Measurements from ENCODE around the gene YY1AP1.
"Not testable (repeated sequence)": the region's sequence is repeated elsewhere in the genome, so short reads cannot be mapped to it uniquely, and the experiment has no call there.

Gene YY1AP1

GRCh38 chr1:155695072-155695471 is 6.5 kb upstream of the YY1AP1 start:
- no peak for DNase-seq

GRCh38 chr1:155694167-155694566 is 5.6 kb upstream of the YY1AP1 start:
- no peak for DNase-seq

- DNase-seq, result no peak
Measured at GRCh38 chr1:155691992-155692528, 3.5 kb upstream of the YY1AP1 start.

- DNase-seq, result not testable (repeated sequence)
Measured at GRCh38 chr1:155689081-155689607, 570 bp upstream of the YY1AP1 start, which contains the start of gene DAP3. DAP3 (plus strand) TSS chr1:155689091; CDS start chr1:155709780, 20,689 bp downstream.

- not testable (repeated sequence) for DNase-seq
Measured at GRCh38 chr1:155687705-155688323, 760 bp downstream of the YY1AP1 start.

- no peak for DNase-seq
Measured at GRCh38 chr1:155681776-155682175, 6.8 kb downstream of the YY1AP1 start.

- no peak for DNase-seq
Measured at GRCh38 chr1:155680531-155680930, 8.0 kb downstream of the YY1AP1 start.

- not testable (repeated sequence) for DNase-seq
Measured at GRCh38 chr1:155678992-155679391, 9.6 kb downstream of the YY1AP1 start.

- DNase-seq, result no peak
Measured at GRCh38 chr1:155678027-155678426, 10.5 kb downstream of the YY1AP1 start.

GRCh38 chr1:155673003-155673402 is 15.6 kb downstream of the YY1AP1 start:
- no peak for DNase-seq

- DNase-seq, result no peak
Measured at GRCh38 chr1:155671750-155672149, 16.8 kb downstream of the YY1AP1 start.

GRCh38 chr1:155669233-155670162 is 19.1 kb downstream of the YY1AP1 start:
- DNase-seq, result no peak

GRCh38 chr1:155661239-155661638 is 27.3 kb downstream of the YY1AP1 start:
- DNase-seq, result not testable (repeated sequence)

- no peak for DNase-seq
Measured at GRCh38 chr1:155657463-155657862, 31.1 kb downstream of the YY1AP1 start.

GRCh38 chr1:155652951-155653350 is 35.6 kb downstream of the YY1AP1 start:
- no peak for DNase-seq

GRCh38 chr1:155651861-155652661 is 36.5 kb downstream of the YY1AP1 start:
- no peak for DNase-seq

GRCh38 chr1:155650231-155650757 is 38.3 kb downstream of the YY1AP1 start:
- DNase-seq, result no peak

- no peak for DNase-seq
Measured at GRCh38 chr1:155649676-155650075, 38.9 kb downstream of the YY1AP1 start.

- DNase-seq, result no peak
Measured at GRCh38 chr1:155648207-155649147, 40.1 kb downstream of the YY1AP1 start.

- no peak for DNase-seq
Measured at GRCh38 chr1:155646307-155646706, 42.3 kb downstream of the YY1AP1 start.

- no peak for DNase-seq
Measured at GRCh38 chr1:155645648-155646047, 42.9 kb downstream of the YY1AP1 start.

Data from stimulated activated CD8-positive, alpha-beta memory T cell treated with anti-CD3 and anti-CD28 coated beads, Interleukin-4, amount 100 ng/mL, for 48 hours (primary cell).